B cell (primary cell): ENCODE measurements around the gene ARSJ. TPM values are rescaled to one million over a fixed set of nuclear protein-coding genes. Genes with fewer than 3 reads are reported as not detected.

Experiments used
- ATAC-seq: fragments of 200-7000 bp; cut with Tn5 transposase; one replicate; pipeline ENCODE4 v1.10.0; 2021; ENCODE audit warnings: low read depth, mild to moderate bottlenecking, moderate number of reproducible peaks, moderate library complexity
- CTCF ChIA-PET: fragments of 350-600 bp; sonication (Branson Sonifier 250); formaldehyde crosslinking; loops from one replicate; lab custom pipeline; 2021; ENCODE audit warnings: antibody characterized with exemption, inconsistent platforms; lab: Charles Lee
- POLR2A ChIA-PET: fragments of 350-600 bp; sonication (Branson Sonifier 250); formaldehyde crosslinking; loops from one replicate; lab custom pipeline; 2021; ENCODE audit warnings: antibody characterized with exemption; lab: Charles Lee
- DNase-seq: peaks from one replicate; pipeline ENCODE4 v3.0.0; 2013
- H2AFZ ChIP-seq: 2 replicates; pipeline ENCODE4 v1.6.1; 2012; ENCODE audit warnings: mild to moderate bottlenecking, low read depth, low read length; ENCODE audit not compliant: insufficient read depth, poor library complexity, severe bottlenecking
- H3K27ac ChIP-seq, 2 donors: 1 replicate in 1 of 2; 2 replicates in 1 of 2; pipeline ENCODE4 v1.5.1; 2012 to 2013; ENCODE audit warnings: low read length in 2 of 2, mild to moderate bottlenecking in 2 of 2, moderate library complexity in 1 of 2
- H3K27me3 ChIP-seq, 4 experiments: fragments of 200-600 bp in 1 of 4; sonication (generic) in 1 of 4; replicated peaks in 1 of 4; 1 replicate in 2 of 4; 2 replicates in 2 of 4; pipeline versions ENCODE4 v1.6.1 to v1.7.0; 2013 to 2016; ENCODE audit warnings: low read length in 3 of 4, mild to moderate bottlenecking in 2 of 4, mixed read lengths in 1 of 4, moderate library complexity in 1 of 4; ENCODE audit not compliant: insufficient read depth in 4 of 4, control insufficient read depth in 3 of 4; ENCODE audit errors: control extremely low read depth in 1 of 4
- H3K36me3 ChIP-seq, 2 experiments: replicated peaks in 1 of 2; 1 replicate in 1 of 2; 2 replicates in 1 of 2; pipeline versions ENCODE4 v1.6.1 to v1.7.1; 2013; ENCODE audit warnings: low read length in 1 of 2; ENCODE audit not compliant: insufficient read depth in 2 of 2, control insufficient read depth in 1 of 2; ENCODE audit errors: control extremely low read depth in 1 of 2, extremely low read depth in 1 of 2
- H3K4me1 ChIP-seq, 2 donors: fragments of 200-600 bp in 1 of 2; sonication (generic) in 1 of 2; 1 replicate in 1 of 2; 2 replicates in 1 of 2; pipeline versions ENCODE4 v1.5.1 to v1.6.1; 2013 to 2017; ENCODE audit warnings: low read length in 2 of 2; ENCODE audit not compliant: control insufficient read depth in 2 of 2, insufficient read depth in 2 of 2
- H3K4me2 ChIP-seq: replicated peaks from 2 replicates; pipeline ENCODE3; 2012; ENCODE audit warnings: mild to moderate bottlenecking, low read depth, low read length; ENCODE audit not compliant: poor library complexity, severe bottlenecking
- H3K4me3 ChIP-seq, 5 experiments: fragments of 200-600 bp in 1 of 5; sonication (generic) in 1 of 5; 1 replicate in 3 of 5; 2 replicates in 2 of 5; pipeline versions ENCODE4 v1.5.1 to v1.7.0; 2011 to 2016; ENCODE audit warnings: low read length in 4 of 5, mild to moderate bottlenecking in 4 of 5, low read depth in 2 of 5, control low read depth in 1 of 5, moderate library complexity in 1 of 5; ENCODE audit not compliant: insufficient read depth in 1 of 5; ENCODE audit errors: control extremely low read depth in 1 of 5, extremely low read depth in 1 of 5
- H3K79me2 ChIP-seq: fragments of 200-600 bp; sonication (generic); one replicate; pipeline ENCODE4 v1.6.0; 2016; ENCODE audit warnings: low read length; ENCODE audit not compliant: control insufficient read depth, insufficient read depth
- H3K9ac ChIP-seq: fragments of 200-600 bp; sonication (generic); 2 replicates; pipeline ENCODE4 v1.6.1; 2017; ENCODE audit warnings: mild to moderate bottlenecking, low read length, moderate library complexity
- H3K9me3 ChIP-seq, 3 donors: one replicate each; pipeline versions ENCODE4 v1.6.1 to v1.7.1; 2013; ENCODE audit warnings: low read length in 2 of 3; ENCODE audit not compliant: control insufficient read depth in 2 of 3, insufficient read depth in 1 of 3; ENCODE audit errors: control extremely low read depth in 1 of 3
- H4K20me1 ChIP-seq: 2 replicates; pipeline ENCODE4 v1.6.0; 2012; ENCODE audit warnings: mild to moderate bottlenecking, low read length; ENCODE audit not compliant: insufficient read depth, control insufficient read depth, poor library complexity, severe bottlenecking
- H3K27ac Mint-ChIP-seq: one replicate; pipeline ENCODE4 v1.8.0; 2021; ENCODE audit warnings: mixed read lengths
- H3K27me3 Mint-ChIP-seq: one replicate; pipeline ENCODE4 v1.8.0; 2021; ENCODE audit warnings: mixed read lengths
- H3K4me1 Mint-ChIP-seq: one replicate; pipeline ENCODE4 v1.8.0; 2021; ENCODE audit warnings: mixed read lengths
- H3K4me3 Mint-ChIP-seq: one replicate; pipeline ENCODE4 v1.8.0; 2021; ENCODE audit warnings: mixed read lengths
- H3K9me3 Mint-ChIP-seq: one replicate; pipeline ENCODE4 v1.8.0; 2022; ENCODE audit warnings: mixed read lengths; ENCODE audit not compliant: insufficient read depth
- CTCF ChIP-seq: fragments of 200-600 bp; IDR thresholded peaks from one replicate; pipeline ENCODE4 v1.8.0; 2022; ENCODE audit warnings: antibody characterized with exemption, mild to moderate bottlenecking
- EZH2 ChIP-seq: IDR thresholded peaks from 2 replicates; pipeline ENCODE4 v1.6.1; 2012; ENCODE audit warnings: borderline replicate concordance, low read depth, mild to moderate bottlenecking, moderate library complexity, low read length; ENCODE audit not compliant: insufficient read depth, poor library complexity, severe bottlenecking
- WGBS: methylation state at CpG from one replicate; pipeline ENCODE4 v1.1.5; 2013; ENCODE audit warnings: missing lambda C conversion rate; ENCODE audit not compliant: insufficient coverage; 5-methylcytosine and 5-hydroxymethylcytosine counted together
- intact Hi-C: fragments of 100-400 bp; cut with micrococcal nuclease; formaldehyde crosslinking; loops from one replicate; pipeline ENCODE4 v1.10.0; 2022
- polyA plus RNA-seq: library from polyadenylated mRNA; depleted of rRNA; stranded (reverse); fragments of >200 nt; gene quantifications from 2 replicates; pipeline ENCODE4 v1.2.3, GENCODE V29; 2012
- total RNA-seq, 2 donors: library from RNA; stranded (reverse); fragments of 120-200 nt in 1 of 2; gene quantifications; 1 replicate in 1 of 2; 2 replicates in 1 of 2; pipeline versions ENCODE4 v1.2.3 to v1.2.4, GENCODE V29; 2013 to 2022

ARSJ gene
- total and polyA plus RNA-seq, 2 donors (not counting 1 experiment from before 2014, with no cell fraction given) = not detected

GRCh38 chr4:113955948-113956347, 23.5 kb downstream of the ARSJ start:
- WGBS = no CpG with 5 or more reads among the region's 3 CpGs
- Histone ChIP-seq H4K20me1 (no peaks in the 10 kb centered on the region), H3K79me2 (no peaks in the 10 kb centered on the region), H3K9ac (no peak overlapping the region), H3K36me3 (no peaks in the 10 kb centered on the region), H3K4me3 (no peak overlapping the region), H2AFZ (no peak overlapping the region), H3K4me1 (no peaks in the 10 kb centered on the region), H3K4me2 (no peak overlapping the region), H3K27me3 (peaks cover 0 to 14% (median 4%) of the 10 kb centered on the region in 4 experiments), H3K9me3 (no peaks in the 10 kb centered on the region), H3K27ac (no peak overlapping the region)
- DNase-seq (no peak), ATAC-seq (no peak)
- Mint-ChIP-seq H3K9me3 (no peaks in the 10 kb centered on the region), H3K4me1 (no peaks in the 10 kb centered on the region), H3K27ac (no peak overlapping the region), H3K27me3 (peaks cover 25% of the 10 kb centered on the region), H3K4me3 (no peak overlapping the region)
- POLR2A ChIA-PET = no interaction called here
- CTCF ChIA-PET = interaction anchor here (1.7 kb wide), 1 partner anchor 561 kb away, joined by 6 read pairs; no protein-coding TSS in a partner anchor
- intact Hi-C loops = no loop called here
- no peak for TF ChIP-seq EZH2
- no peak for TF ChIP-seq CTCF

GRCh38 chr4:113955411-113955810, 24.0 kb downstream of the ARSJ start:
- Mint-ChIP-seq H3K9me3 (no peaks in the 10 kb centered on the region), H3K27ac (no peak overlapping the region), H3K4me3 (no peak overlapping the region), H3K4me1 (no peaks in the 10 kb centered on the region), H3K27me3 (peaks cover 25% of the 10 kb centered on the region)
- 80% methylated on average over 1 of the region's 3 CpGs for WGBS
- Histone ChIP-seq H3K4me2 (no peak overlapping the region), H3K27me3 (peaks cover 0 to 14% (median 4%) of the 10 kb centered on the region in 4 experiments), H3K9me3 (no peaks in the 10 kb centered on the region), H2AFZ (no peak overlapping the region), H3K27ac (no peak overlapping the region), H3K79me2 (no peaks in the 10 kb centered on the region), H3K36me3 (no peaks in the 10 kb centered on the region), H4K20me1 (no peaks in the 10 kb centered on the region), H3K9ac (no peak overlapping the region), H3K4me1 (no peaks in the 10 kb centered on the region), H3K4me3 (no peak overlapping the region)
- ATAC-seq = no peak
- intact Hi-C loops = no loop called here
- TF ChIP-seq EZH2 (no peak), CTCF (no peak)
- POLR2A ChIA-PET = no interaction called here
- CTCF ChIA-PET = interaction anchor here (1.7 kb wide), 1 partner anchor 560 kb away, joined by 6 read pairs; no protein-coding TSS in a partner anchor
- no peak for DNase-seq
